HG02763 (cell line): Measurements from ENCODE around the gene RAD51B.
"Not testable (repeated sequence)": the region's sequence is repeated elsewhere in the genome, so short reads cannot be mapped to it uniquely, and the experiment has no call there.

Source experiments
- ATAC-seq: cut with Tn5 transposase; IDR thresholded peaks from one replicate; pipeline ENCODE4 v1.9.1; 2021; ENCODE audit warnings: mild to moderate bottlenecking, moderate library complexity; ENCODE audit not compliant: unreplicated experiment

Gene RAD51B

GRCh38 chr14:67978749-67979148, 159.2 kb downstream of the RAD51B start:
- ATAC-seq: no peak

- ATAC-seq: no peak
Observed at GRCh38 chr14:67982711-67983608, 163.4 kb downstream of the RAD51B start.

- no peak for ATAC-seq
Observed at GRCh38 chr14:67984274-67984673, 164.7 kb downstream of the RAD51B start.

GRCh38 chr14:67986131-67986841, 166.7 kb downstream of the RAD51B start:
- ATAC-seq: no peak

- ATAC-seq: no peak
Observed at GRCh38 chr14:67987606-67988005, 168.0 kb downstream of the RAD51B start.

- not testable (repeated sequence) for ATAC-seq
Observed at GRCh38 chr14:67988210-67988609, 168.6 kb downstream of the RAD51B start.

GRCh38 chr14:67990576-67990975, 171.0 kb downstream of the RAD51B start:
- ATAC-seq: no peak

- ATAC-seq: no peak
Observed at GRCh38 chr14:67994531-67994930, 175.0 kb downstream of the RAD51B start.

- ATAC-seq: no peak
Observed at GRCh38 chr14:67996235-67996634, 176.7 kb downstream of the RAD51B start.

- ATAC-seq: no peak
Observed at GRCh38 chr14:67998834-67999233, 179.3 kb downstream of the RAD51B start.

GRCh38 chr14:67999290-67999689, 179.7 kb downstream of the RAD51B start:
- ATAC-seq: no peak

GRCh38 chr14:67999705-68000384, 180.3 kb downstream of the RAD51B start:
- no peak for ATAC-seq

- no peak for ATAC-seq
Observed at GRCh38 chr14:68000511-68000910, 180.9 kb downstream of the RAD51B start.

- ATAC-seq: no peak
Observed at GRCh38 chr14:68008491-68008890, 188.9 kb downstream of the RAD51B start.

GRCh38 chr14:68011406-68012028, 191.9 kb downstream of the RAD51B start:
- no peak for ATAC-seq

- ATAC-seq: no peak
Observed at GRCh38 chr14:68012871-68013270, 193.3 kb downstream of the RAD51B start.

- ATAC-seq: no peak
Observed at GRCh38 chr14:68013326-68013725, 193.7 kb downstream of the RAD51B start.

GRCh38 chr14:68014771-68015170, 195.2 kb downstream of the RAD51B start:
- no peak for ATAC-seq

GRCh38 chr14:68015356-68016254, 196.0 kb downstream of the RAD51B start:
- ATAC-seq: no peak
